Suppressor macrophage treated with lipopolysaccharide for 4 hours (primary cell): Measurements from ENCODE around the gene BAMBI.

Source experiments
- DNase-seq: peaks from one replicate; pipeline ENCODE4 v3.0.0-alpha.2; 2020

The BAMBI gene

DNA sequence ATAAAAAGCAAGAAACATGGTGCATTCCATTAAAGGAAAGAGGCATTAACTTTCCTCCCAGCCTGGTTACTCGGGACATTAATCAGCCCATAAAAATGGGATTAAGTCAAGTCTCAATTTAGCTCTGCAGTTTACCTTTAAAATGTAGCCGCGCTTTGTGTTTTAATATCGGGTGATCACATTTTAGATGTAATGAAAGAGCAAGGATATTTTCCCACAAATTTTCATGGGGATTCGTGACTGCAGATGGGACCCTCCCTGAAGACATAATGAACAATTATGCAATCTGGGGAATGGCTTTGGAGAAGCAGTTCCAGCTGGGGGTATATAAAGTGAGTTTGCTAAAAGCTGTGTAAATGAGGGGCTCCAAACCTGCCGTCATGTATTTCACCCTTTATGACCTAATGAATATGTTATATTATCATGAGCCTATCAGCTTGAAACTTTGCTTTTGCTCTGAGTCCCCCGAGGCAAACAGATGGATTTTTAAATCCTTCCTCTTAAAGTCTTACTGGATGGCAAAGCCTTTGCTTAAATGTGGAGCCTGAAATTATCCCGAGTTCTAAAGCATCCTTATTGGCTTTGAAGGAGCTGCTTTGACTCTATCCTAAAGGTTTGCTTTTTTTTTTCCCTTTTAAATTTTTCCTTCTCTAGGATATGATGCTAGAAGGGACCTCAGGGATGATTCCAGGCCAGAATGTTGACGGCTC is 31.8 kb downstream of the BAMBI start:
- DNase-seq: no peak

DNA sequence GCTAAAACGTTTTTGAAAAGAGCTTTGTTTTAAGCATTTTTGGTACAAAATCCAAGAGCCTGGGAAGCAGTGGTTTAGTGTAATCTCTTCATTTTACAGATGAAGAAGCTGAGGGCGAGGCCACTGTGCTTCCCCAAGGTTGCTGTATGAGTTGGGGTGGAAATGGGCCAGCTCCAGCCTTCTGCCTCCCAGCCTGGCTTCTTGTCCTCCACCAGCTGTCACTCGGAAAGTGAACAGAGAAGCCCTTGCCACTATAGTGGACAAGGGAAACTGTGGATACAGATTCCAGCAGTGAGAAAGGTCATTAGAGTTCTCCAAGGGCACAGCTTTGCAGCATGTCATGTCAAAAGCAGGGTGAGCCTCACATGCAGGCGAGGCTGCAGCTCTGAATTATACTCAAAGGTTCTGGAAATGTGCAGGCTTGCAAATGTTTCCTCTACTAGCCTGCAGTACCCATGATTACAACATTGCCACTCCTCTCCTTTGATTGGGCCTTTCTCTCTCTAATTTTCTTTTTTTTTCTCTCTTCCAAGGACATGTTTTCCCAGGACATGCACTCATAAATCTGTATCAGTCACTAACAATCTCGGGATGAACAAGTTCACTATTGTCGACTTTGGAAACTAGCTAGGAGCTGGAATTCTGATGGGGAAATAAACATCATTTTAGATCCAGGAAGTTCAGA is 33.0 kb downstream of the BAMBI start:
- DNase-seq: no peak

DNA sequence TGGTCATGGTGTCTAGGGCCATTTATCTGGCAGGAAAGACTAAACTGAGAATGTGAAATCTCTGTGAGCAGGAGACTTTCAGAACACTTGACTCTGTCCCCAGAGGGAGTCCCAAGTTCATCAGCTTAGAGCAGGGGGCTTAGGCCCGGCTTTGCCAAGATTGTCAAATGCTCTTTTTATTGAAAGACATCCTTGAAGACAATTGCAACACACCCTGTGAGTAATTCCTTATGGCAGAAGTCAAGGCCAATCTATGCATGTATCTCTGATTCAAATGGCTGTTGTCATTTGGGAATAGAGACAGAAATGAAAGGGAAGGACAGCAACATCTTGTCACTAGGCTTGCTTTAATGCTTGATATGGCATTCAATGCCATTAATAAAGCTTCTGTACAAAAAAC is 33.7 kb downstream of the BAMBI start:
- DNase-seq: no peak

DNA sequence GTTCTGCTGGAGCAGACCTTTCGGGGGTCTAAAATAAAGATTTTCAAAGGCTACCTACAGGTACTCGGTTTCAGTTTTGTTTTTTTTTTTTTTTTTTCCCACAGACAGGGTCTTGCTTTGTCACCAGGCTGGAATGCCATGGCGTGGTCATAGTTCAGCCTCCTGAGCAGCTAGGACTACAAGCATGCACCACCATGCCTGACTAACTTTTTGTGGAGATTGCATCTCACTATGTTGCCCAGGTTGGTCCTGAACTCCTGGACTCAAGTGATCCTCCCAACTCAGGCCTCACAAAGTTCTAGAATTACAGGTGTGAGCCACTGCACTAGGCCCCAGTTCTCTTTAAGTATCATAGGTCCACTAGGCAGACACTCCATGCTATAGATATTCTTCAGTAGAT is 34.5 kb downstream of the BAMBI start:
- DNase-seq: no peak

DNA sequence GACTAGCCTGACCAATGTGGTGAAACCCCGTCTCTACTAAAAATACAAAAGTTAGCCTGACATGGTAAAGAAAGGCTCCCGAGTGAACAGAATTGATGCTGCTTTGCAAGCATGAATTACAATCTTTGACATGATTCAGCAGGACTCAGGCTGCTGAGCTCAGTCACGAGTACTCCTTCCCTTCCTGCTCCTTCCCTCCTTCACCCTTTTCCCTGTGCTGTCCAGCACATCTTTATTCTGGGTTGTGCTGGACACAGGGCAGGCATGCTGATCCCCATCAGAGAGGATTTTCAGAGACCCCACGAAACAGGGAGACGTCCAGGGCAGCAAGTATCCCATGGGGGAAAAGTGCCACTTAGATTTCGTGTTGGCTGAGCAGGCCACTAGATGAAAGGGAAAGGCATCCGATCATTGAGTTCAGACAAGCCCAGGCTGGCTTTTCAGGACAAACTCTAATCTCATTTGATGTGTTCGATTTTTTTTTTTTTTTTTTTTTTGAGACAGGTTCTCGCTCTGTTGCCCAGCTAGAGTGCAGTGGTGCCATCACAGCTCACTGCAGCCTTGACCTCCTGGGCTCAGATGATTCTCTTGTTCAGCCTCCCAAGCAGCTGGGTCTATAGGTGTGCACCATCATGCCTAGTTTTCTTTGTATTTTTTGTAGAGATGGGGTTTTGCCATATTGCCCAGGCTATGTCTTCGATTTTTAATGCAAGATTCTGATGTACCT is 36.5 kb downstream of the BAMBI start:
- DNase-seq: no peak

DNA sequence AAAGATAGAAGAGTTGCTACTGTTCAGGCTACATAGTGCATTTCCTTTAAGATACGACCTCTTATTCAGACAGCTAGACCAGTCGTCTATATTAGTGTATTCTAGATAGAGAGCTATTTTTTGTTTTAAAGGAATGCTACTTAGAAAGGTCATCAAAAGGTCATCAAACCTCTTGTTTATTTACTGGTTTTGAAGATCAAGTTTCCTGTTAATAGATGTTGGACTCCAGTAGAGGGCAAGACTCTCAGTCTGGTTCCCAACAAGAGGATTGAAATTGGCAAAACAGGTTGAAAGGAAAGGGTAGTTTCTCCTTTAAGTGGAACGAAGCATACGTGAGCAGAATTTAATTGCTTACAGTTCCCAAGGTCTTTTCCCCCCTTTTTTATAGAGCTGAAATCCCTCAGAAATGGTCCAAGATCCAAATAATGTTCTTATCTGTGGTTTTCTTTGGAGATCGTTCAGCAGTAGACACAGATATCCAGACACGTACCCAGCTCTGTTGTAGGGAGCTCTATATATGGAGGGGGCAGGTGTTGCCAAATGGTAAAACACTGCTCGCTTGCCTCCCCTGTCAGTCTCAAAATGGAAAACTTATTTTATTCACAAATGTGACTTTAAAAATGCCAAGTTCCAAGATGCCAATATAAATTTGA is 37.2 kb downstream of the BAMBI start:
- no peak for DNase-seq

DNA sequence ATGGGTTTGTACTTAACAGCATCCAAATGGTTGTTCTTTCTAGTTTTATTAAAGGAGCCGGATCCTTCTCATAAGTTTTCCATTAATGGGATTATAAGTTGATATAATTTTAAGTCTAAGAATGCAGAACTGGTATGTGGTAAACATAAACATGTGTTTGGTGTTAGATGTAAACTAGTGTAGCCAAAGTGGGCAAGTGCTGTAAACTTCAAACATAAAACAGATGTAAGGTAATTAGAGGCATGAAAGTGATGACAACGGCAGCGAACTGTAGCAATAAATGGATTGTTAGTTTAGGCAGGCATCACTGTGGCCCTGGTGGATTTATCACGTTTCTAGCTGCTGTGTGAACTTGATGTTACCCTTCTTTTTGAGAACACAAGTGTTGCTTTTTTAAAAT is 37.9 kb downstream of the BAMBI start:
- no peak for DNase-seq

DNA sequence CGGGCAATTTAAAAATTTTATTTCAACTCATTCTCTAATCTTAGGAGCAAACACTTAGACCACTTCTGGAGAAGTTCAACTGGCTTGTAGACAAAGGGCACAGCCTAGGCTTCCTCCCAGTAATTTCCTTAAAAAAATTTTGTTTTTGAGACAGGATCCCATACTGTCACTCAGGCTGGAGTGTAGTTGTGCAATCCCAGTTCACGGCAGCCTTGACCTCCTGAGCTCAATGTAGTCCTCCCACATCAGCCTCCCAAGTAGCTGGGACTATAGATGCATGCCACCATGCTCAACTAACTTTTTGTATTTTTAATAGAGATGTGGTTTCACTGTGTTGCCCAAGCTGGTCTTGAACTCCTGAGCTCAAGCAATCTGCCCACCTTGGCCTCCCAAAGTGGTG is 38.4 kb downstream of the BAMBI start:
- DNase-seq: no peak

DNA sequence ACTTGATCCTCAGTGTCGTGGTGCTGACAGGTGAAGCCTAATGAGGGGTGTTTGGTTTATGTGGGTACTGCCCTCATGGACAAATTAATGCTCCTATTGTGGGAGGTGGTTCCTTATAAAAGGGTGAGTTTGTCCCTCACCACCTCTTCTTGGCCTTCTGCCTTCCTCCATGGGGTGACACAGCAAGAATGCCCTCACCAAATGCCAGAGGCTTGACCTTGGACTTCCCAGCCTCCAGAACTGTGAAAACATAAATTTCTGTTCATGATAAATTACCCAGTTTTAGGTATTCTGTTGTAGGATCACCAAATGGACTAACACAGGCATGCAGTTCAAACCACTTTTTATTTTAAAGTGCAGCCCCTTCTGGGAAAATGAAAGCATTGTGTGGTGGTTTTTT is 39.4 kb downstream of the BAMBI start:
- no peak for DNase-seq

DNA sequence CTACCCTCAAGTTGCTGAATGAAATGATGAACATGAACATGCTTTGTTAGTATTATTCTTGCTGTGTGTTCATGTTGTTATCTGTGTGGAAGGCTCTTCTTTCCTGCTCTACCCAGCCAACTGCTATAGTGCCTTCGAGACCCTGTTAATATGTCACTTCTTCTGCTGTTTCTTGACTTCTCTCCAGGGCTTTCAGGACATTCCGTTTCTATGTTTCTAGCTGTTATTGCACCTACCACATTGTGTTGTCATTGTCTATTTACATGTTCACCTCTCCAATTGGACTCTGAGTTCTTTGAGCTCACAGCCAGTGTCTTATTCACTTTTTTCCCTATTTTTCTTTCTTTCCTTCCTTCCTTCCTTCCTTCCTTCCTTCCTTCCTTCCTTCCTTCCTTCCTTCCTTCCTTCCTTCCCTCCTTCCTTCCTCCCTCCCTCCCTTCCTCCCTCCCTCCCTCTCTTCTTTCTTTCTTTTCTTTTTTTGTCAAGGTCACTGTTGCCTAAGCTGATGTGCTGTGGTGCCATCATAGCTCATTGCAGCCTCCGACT is 40.4 kb downstream of the BAMBI start:
- no peak for DNase-seq

DNA sequence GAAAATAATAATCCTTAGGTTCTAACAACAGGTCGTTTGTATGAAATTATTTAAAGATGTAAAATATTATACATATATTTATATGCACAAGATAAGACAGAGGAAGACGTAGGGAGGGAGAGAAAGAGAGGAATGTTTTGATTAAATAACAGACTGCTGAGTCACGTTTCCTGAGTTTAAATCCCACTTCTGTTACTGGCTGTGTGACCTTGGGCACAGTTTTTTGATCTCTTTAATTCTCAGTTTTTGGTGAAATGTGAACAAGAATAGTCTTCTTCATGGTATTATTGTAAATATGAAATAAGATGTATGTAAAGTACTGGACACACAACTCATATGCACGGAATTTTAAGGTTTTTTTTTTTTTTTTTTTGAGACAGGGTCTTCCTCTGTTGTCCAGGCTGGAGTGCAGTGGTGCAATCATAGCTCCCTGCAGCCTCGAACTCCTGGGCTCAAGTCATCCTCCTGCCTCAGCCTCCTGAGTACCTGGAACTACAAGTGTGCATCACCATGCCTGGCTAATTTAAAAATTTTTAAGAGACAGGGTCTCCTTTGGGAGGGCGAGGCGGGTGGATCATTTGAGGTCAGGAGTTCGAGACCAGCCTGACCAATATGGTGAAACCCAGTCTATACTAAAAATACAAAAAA is 42.6 kb downstream of the BAMBI start:
- no peak for DNase-seq

DNA sequence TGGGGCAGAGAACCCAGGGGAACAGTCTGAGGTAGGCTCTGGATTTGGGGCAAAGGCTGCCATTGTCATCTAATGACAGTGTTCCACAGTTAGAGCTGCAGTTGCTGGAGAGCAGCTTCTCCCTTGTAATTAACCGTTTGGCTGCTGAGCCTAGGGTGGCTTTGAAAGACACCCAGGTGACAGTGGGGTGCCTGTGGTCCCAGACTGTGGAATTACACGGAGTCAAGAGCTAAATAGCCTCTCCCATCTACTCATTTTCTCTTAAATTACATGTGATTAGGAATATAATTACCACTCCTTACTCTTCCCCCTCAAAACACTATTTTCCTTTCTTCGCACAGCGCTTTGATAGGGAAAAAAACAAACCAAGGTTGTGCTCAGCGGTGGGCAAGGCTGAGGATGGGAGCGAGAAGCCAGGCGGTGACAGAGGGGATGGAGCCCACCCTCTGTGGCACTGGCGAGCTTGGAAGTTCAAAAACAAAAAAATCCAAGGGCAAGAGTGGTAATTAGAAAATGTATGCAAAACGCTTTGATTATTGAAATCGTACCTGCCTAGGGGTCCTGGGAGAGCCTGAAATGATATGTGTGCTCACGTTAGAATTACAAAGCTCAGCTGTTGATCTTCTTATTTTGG is 44.1 kb downstream of the BAMBI start:
- DNase-seq: no peak

DNA sequence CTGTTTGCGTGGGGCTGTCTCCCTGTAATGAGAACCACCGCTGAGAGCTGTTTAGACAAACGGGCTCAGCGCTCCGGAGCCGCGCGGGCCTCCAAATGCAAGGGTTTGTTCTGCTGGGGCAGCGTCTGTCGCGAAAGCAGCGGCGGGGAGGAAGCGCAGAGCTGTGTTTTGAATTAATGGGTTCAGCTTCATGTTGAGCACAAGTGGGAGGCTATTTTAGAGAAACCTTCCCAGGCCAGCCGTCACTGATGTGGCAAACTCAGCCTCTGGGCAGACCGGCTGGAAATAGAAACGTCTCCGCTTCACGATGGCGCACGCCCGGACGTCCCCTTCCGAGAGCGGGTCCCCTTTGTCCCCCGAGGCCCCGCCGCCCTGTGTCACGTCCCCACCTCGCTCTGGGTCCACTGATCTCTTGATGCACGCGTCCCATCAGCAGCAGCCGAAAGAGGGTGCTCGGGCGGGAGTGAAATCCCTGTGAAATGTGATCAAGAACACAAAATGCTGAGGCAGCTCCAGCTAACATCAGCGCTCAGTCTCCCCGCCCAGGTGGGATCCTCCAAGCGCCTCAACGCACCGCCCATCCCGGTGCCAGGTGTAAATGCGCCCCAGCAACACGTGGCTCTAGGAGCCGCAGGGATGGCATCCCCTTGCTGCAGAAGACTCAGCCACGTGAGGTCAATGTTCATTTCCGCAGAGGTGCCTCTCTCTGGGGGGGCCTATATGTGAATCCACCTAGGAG is 44.9 kb downstream of the BAMBI start:
- DNase-seq: no peak

DNA sequence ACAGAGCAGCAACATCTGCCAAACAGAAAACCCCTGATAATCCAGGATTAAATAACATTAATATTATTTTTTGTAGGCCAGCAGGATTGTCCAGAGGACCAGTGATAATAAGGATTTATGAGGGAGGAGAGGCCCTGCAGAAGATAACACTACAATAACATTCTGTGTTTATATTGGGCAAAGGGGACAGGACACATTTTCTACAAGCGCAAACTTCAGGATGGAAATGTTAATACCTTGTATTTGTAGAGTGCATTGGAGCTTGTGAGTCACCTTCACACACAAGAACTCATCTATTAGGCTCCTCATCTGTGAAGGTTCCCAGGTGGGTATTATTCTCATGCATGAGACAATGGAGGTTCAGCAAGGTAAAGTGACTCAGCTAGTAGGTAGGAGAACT is 51.0 kb downstream of the BAMBI start:
- no peak for DNase-seq

DNA sequence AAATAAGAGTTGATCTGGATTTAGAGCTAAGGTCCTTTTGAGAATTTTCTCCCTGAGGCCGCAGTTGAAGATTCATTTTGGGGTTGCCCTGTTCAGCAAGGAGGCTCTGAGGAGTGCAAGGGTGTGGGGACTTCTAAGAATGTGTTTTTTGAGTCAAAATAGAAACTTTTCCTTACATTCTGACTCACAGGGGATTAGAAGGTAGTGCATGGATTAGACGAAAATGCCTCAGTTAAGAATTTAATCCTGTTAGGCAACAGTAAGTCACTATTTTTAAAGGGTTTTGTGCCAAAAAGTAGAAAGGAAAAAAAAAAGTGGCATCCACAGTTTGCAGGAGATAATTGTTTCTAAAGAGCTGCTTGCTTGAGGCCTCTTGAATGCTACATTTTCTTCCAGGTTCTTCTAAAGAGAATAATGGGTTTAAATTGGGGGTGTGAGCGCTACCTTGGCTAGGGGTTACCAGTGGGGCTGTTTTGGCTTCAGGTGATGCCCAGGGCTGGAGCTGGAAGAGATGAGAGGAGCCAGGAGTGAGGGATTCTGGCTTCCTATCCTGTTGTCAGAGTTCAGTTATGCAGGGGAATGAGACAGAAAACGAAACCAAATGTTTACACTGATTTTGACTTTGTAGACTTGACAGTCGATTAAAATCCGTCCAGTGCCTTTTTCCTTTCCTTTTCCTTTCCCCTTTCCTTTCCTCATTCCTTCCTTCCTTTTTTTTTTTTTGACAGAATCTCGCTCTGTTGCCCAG is 52.9 kb downstream of the BAMBI start:
- DNase-seq: no peak

DNA sequence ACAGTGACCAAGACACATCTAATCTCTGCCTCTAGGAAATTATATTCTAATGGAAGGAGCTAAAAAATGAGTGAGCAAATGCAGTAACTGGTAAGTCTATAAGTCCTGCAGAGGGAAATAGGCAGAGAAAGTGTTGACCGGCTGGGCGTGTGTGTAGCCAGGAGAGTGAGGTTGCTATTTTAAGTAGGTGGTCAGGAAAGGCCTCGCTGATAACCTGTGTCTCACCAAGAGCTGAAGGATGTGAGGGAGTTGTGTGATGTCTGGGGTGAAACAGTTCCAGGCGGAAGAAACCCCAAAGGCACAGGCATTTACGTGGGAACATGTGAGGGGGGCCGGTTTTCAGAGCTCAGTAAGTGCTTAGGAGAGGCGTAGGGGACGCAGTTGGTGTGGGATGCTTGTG is 54.8 kb downstream of the BAMBI start:
- DNase-seq: no peak
